ENCODE data around the gene NXPH1.

NXPH1 gene

DNA sequence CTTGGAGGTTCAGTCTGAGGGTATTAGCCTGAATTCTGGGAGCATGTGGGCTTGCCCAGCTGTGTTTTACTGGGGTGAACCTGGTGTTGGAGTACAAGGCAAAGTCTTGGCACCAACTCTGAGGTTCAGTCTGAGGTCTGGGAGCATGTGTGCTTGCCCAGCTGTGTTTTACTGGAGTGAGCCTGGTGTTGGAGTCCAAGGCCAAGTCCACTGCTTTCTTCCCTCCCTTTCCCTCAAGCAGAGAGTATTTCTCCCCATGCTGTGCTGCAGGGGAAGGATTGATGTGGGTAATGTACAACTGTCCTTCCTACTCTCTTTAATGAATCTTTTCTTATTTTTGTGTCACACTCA lies 236.1 kb downstream of the NXPH1 start:
- TF ChIP-seq, protein P1, sequence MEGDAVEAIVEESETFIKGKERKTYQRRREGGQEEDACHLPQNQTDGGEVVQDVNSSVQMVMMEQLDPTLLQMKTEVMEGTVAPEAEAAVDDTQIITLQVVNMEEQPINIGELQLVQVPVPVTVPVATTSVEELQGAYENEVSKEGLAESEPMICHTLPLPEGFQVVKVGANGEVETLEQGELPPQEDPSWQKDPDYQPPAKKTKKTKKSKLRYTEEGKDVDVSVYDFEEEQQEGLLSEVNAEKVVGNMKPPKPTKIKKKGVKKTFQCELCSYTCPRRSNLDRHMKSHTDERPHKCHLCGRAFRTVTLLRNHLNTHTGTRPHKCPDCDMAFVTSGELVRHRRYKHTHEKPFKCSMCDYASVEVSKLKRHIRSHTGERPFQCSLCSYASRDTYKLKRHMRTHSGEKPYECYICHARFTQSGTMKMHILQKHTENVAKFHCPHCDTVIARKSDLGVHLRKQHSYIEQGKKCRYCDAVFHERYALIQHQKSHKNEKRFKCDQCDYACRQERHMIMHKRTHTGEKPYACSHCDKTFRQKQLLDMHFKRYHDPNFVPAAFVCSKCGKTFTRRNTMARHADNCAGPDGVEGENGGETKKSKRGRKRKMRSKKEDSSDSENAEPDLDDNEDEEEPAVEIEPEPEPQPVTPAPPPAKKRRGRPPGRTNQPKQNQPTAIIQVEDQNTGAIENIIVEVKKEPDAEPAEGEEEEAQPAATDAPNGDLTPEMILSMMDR (IDR thresholded peaks at IDR 0.05; ENCODE audit: low read depth, low read length): no peak

DNA sequence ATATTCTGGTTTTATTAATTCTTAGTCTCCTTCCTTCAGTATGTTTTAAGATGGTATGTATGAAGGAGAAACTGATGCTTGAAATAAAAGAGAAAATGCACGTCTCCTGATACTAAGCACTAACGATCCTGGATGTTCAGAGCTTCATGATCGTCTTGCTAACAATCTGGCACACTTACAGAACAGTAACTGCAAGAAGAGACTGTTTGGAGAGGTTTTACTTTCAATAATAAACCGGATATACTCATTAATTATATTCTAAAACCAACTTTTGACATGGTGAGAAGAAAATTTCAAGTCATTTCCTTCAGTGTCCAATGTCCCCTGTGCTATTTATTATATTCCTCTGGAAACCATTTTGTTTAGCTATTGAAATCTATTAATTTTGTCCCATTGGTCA lies 251.0 kb downstream of the NXPH1 start:
- TF ChIP-seq, protein P1 (IDR thresholded peaks at IDR 0.05; ENCODE audit: low read depth, low read length): no peak
- no peak overlapping the region for H3K4me3 ChIP-seq (ENCODE audit: low read depth, low read length)

More for the DNA sequence above, 236.1 kb downstream of the NXPH1 start:
- H3K4me3 ChIP-seq (ENCODE audit: low read depth, low read length): no peak overlapping the region

DNA sequence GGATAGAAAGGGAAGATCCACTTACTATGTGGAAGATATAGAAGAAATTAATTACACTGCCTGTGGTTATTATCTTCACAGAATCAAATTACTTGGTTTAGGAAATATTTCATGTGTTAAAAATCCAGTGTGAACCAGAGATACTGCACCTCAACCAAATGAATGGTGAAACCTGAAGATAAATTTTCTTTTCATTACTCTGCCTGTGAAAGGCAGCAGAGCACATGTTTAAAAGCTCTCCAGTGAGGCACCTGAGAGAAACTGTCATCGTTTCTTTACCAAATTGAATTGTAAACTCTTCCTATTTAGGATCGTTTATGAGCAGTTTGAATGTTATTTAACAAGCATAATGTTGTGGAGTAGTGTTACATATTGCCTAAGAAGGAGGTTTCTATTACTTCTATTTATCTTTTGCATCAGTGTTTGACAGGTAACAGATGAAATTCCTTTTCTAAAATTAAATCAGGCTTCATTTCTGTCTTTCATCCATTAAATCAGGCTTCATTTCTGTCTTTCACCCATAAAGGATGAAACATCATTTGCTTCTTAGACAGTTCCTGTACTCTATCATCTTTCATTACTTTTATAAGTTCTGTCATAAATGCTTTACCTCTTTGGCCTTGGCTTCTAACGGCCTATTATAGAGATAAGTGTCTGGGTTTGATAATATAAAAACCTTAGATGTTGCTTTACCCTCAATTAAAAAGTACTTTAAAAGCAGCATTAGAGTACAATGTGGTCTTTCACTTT lies 266.6 kb downstream of the NXPH1 start:
- TF ChIP-seq, protein P1 (IDR thresholded peaks at IDR 0.05; ENCODE audit: low read depth, low read length): no peak
- no peak overlapping the region for H3K4me3 ChIP-seq (ENCODE audit: low read depth, low read length)

DNA sequence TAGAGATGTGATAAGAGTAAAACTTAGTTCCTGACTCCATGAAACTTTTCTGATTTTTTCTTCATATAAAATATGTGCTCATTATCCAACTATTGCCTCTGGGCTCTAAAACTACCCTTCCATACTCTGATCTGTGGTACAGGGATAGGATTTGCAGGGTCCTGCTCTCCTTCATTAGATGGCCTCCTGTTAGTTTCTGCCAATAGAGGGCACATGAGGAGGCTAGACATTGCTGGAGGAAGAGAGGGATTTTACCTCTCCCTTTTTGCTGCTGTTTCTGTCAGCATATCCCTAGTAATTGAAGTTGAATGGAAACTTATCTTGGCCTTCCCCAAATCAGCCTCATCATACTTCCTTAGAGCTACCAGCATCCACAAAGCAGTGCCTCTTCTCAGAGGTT lies 269.4 kb downstream of the NXPH1 start:
- no peak overlapping the region for H3K4me3 ChIP-seq (ENCODE audit: low read depth, low read length)
- TF ChIP-seq, protein P1 (IDR thresholded peaks at IDR 0.05; ENCODE audit: low read depth, low read length): no peak

DNA sequence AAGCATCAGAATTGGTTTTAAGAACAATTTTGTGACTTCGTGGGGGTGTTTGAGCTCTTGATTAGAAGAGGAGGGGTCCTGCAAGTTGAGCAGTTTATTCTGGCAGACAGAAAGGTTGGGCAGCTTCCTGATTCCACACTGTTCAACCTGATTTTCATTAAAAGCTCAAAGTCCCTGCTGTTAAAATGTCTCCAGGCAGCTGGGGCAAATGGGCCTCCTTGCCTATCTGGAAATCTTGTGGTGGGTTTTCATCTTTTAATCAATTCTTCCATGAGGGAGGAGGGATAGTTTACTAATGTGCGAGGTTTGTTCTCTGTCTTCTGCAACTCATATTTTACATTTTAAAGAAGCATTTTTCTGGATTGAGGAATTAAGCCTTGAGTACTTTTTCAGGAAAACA lies 276.7 kb downstream of the NXPH1 start:
- TF ChIP-seq, protein P1 (IDR thresholded peaks at IDR 0.05; ENCODE audit: low read depth, low read length): no peak

DNA sequence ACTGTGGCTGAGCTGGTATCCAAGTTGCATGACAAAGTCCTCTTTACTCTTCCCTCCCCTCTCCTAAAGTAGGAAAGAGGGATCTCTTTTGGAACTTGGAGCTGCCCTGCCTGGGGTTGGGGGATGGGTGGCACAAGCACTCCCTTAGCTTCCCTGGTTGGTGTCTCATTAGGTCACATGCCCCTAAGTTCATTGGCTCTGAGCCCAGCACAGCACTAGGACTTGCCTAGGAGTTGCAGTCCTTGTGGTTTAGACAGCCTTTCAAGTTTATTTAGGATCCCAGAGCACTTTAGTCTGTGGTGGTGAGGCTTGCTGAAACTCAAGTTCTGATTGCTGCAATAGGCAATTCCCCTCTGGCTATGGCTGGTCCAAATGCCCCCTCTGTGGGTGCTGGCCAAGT lies 281.4 kb downstream of the NXPH1 start:
- TF ChIP-seq, protein P1 (IDR thresholded peaks at IDR 0.05; ENCODE audit: low read depth, low read length): no peak
- H3K4me3 ChIP-seq (ENCODE audit: low read depth, low read length): no peak overlapping the region

More for the DNA sequence above, 276.7 kb downstream of the NXPH1 start:
- H3K4me3 ChIP-seq (ENCODE audit: low read depth, low read length): no peak overlapping the region

DNA sequence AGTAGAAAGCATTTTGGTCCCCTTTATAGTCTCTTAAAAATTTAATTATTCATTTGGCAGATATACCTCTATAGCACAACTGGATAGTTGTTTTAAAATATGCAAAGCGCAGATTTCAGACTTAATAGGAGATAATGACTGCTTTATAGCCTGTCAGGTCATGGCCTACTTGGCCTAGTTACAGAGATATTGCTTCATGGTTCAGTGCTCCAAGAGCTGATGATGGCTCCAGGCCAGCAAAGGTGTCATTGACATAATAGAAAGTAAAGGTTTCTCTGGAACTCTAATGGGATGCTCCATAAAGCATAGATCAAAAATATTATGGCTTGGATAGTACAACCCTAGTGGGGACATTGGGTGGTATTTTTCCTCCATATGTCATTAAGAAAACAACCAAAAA lies 285.7 kb downstream of the NXPH1 start:
- TF ChIP-seq, protein P1 (IDR thresholded peaks at IDR 0.05; ENCODE audit: low read depth, low read length): no peak
- H3K4me3 ChIP-seq (ENCODE audit: low read depth, low read length): no peak overlapping the region
